ENCODE results near the gene SLC16A8. TPM values are rescaled to one million over a fixed set of nuclear protein-coding genes. Genes with fewer than 3 reads are reported as not detected.

Gene SLC16A8
- total RNA-seq, 1 experiment from 2014 or later: 1.1 TPM

DNA sequence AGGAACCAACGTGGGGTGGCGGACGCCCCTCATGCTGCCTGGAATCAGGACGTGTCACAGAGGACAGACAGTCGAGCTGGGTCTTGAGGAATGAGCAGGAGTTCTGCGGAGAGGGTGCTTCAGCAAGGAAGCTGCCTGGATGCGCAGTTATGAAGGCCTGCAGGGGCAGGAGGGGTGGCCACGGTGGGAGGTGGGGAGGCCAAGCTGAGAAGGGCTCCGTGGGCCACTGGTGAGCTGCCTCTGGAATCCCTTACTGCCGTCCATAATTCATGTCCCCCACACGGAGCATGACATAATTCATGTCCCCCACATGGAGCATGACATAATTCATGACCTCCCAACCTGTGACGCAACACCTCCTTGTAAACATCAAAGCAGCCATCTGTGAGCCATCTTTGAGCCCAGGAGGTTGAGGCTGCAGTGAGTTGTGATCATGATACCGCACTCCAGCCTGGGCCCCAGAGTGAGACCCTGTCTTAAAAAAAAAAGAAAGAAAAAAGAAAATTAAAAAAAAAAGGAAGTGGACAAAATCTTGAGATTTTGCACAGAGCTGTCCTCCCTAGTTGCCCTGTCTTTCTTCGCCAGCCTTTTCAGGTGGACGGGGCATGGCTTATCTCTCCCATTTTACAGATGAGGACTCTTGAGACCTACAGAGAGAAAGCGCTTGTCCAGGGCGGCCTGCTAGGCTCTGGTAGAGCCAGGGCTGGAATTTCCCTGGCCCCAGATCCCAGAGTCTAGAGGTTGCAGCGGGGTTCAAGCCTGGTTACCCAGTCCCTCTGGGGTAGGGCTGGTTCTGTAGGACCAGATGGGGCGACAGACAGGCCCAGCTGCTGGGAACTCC, 51.1 kb downstream of the SLC16A8 start:
- Histone ChIP-seq H2BK120ac (ENCODE audit: low read depth, low read length, poor library complexity, severe bottlenecking) (no peak overlapping the region), H3K79me2 (ENCODE audit: insufficient read depth, low read length) (no peaks in the 10 kb centered on the region), H3K79me1 (ENCODE audit: insufficient read depth, low read depth, low read length, poor library complexity, severe bottlenecking) (no peaks in the 10 kb centered on the region), H2AFZ (ENCODE audit: low read length) (no peak overlapping the region), H4K8ac (replicated peaks; ENCODE audit: insufficient read length, low read depth, low read length) (no peak overlapping the region), H4K5ac (ENCODE audit: insufficient read length, low read depth, low read length) (no peak overlapping the region), H3K4me2 (ENCODE audit: insufficient read depth, insufficient read length, low read length) (no peak overlapping the region), H3T11ph (ENCODE audit: low read length) (no peak overlapping the region), H4K91ac (ENCODE audit: insufficient read length, low read depth, low read length) (no peak overlapping the region), H3K4me1 (ENCODE audit: insufficient read depth, low read length) (peaks cover 4% of the 10 kb centered on the region; the same call in 1 of the 2 replicates), H3K23ac (ENCODE audit: insufficient read length, low read depth, low read length) (no peak overlapping the region), H3K27ac (ENCODE audit: insufficient read length, low read depth, low read length) (no peak overlapping the region), H2BK12ac (ENCODE audit: insufficient read length, low read depth, low read length) (peak overlapping the region; percentile 29), H3K4ac (ENCODE audit: low read depth, low read length) (no peak overlapping the region), H2BK5ac (ENCODE audit: insufficient read length, low read length) (no peak overlapping the region), H3K23me2 (ENCODE audit: insufficient read length, low read depth, low read length, poor library complexity, severe bottlenecking) (no peaks in the 10 kb centered on the region), H2AK5ac (ENCODE audit: insufficient read length, low read length) (no peak overlapping the region), H2BK15ac (ENCODE audit: low read depth, low read length) (no peak overlapping the region), H4K20me1 (ENCODE audit: control insufficient read depth, insufficient read depth, insufficient read length) (no peaks in the 10 kb centered on the region), H3K9ac (ENCODE audit: extremely low read depth, insufficient read length, low read length) (no peak overlapping the region), H3K9me3 (ENCODE audit: control insufficient read depth, low read depth, low read length) (no peaks in the 10 kb centered on the region), H3K27me3 (ENCODE audit: insufficient read depth, low read length) (no peaks in the 10 kb centered on the region), H3K18ac (ENCODE audit: insufficient read length, low read depth, low read length) (peak overlapping the region; percentile 15), H2BK20ac (ENCODE audit: low read depth, low read length, poor library complexity, severe bottlenecking) (no peak overlapping the region), H3K14ac (ENCODE audit: insufficient read depth, low read length) (peak overlapping the region; percentile 21; the same call in 1 of the 2 replicates), H3K56ac (ENCODE audit: insufficient read length, low read depth, low read length) (no peak overlapping the region)
- Mint-ChIP-seq H3K4me3 (no peak overlapping the region), H3K36me3 (ENCODE audit: insufficient read depth in 1 of 3, low read depth in 3 of 3) (no peaks in the 10 kb centered on the region), H3K27me3 (ENCODE audit: low read depth) (peaks cover 11% of the 10 kb centered on the region), H3K4me1 (peaks cover 23 to 42% of the 10 kb centered on the region in 2 experiments), H3K27ac (peak overlapping the region in 1 of 3 experiments; percentile 17; a peak in 2 of 7 replicates), H3K9me3 (no peaks in the 10 kb centered on the region)
- WGBS (ENCODE audit: extremely low coverage, insufficient read length, low lambda C conversion rate): no CpG with 5 or more reads among the region's 19 CpGs
- TF ChIP-seq, protein P1, sequence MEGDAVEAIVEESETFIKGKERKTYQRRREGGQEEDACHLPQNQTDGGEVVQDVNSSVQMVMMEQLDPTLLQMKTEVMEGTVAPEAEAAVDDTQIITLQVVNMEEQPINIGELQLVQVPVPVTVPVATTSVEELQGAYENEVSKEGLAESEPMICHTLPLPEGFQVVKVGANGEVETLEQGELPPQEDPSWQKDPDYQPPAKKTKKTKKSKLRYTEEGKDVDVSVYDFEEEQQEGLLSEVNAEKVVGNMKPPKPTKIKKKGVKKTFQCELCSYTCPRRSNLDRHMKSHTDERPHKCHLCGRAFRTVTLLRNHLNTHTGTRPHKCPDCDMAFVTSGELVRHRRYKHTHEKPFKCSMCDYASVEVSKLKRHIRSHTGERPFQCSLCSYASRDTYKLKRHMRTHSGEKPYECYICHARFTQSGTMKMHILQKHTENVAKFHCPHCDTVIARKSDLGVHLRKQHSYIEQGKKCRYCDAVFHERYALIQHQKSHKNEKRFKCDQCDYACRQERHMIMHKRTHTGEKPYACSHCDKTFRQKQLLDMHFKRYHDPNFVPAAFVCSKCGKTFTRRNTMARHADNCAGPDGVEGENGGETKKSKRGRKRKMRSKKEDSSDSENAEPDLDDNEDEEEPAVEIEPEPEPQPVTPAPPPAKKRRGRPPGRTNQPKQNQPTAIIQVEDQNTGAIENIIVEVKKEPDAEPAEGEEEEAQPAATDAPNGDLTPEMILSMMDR (conservative IDR thresholded peaks at IDR 0.05): no peak
- DNase-seq: no peak
